Fibroblast of lung (primary cell): ENCODE data around the gene CCHCR1. TPM values are rescaled to one million over a fixed set of nuclear protein-coding genes. Genes with fewer than 3 reads are reported as not detected.

Source experiments
- DNase-seq, 2 donors: peaks; one replicate each; pipeline versions ENCODE4 v3.0.0 to v3.0.0-alpha.2; 2010; ENCODE audit warnings: low read depth in 2 of 2
- H2AFZ ChIP-seq: 2 replicates; pipeline ENCODE4 v1.5.1; 2012; ENCODE audit warnings: low read length, control low read depth, inconsistent platforms
- H3K27ac ChIP-seq: 2 replicates; pipeline ENCODE4 v1.5.1; 2011; ENCODE audit warnings: low read length, control low read depth; ENCODE audit not compliant: insufficient read depth
- H3K27me3 ChIP-seq: 2 replicates; pipeline ENCODE4 v1.5.1; 2011; ENCODE audit warnings: mild to moderate bottlenecking, low read length; ENCODE audit not compliant: control insufficient read depth, insufficient read depth
- H3K36me3 ChIP-seq: 2 replicates; pipeline ENCODE4 v1.5.1; 2011; ENCODE audit warnings: low read length; ENCODE audit not compliant: control insufficient read depth, insufficient read depth
- H3K4me1 ChIP-seq: 2 replicates; pipeline ENCODE4 v1.5.1; 2011; ENCODE audit warnings: low read length; ENCODE audit not compliant: control insufficient read depth, insufficient read depth; ENCODE audit errors: extremely low read depth
- H3K4me2 ChIP-seq: 2 replicates; pipeline ENCODE4 v1.5.1; 2011; ENCODE audit warnings: low read length, control low read depth; ENCODE audit not compliant: insufficient read depth; ENCODE audit errors: extremely low read depth
- H3K4me3 ChIP-seq, 4 experiments: fragments of 200-600 bp in 1 of 4; sonication (generic) in 1 of 4; replicated peaks in 1 of 4; 2 replicates each; pipeline ENCODE4 v1.5.1; 2011 to 2016; ENCODE audit warnings: low read length in 4 of 4, low read depth in 3 of 4, mild to moderate bottlenecking in 3 of 4, control low read depth in 2 of 4, inconsistent platforms in 1 of 4, mixed read lengths in 1 of 4; ENCODE audit not compliant: insufficient read depth in 1 of 4; ENCODE audit errors: control extremely low read depth in 1 of 4
- H3K79me2 ChIP-seq: 2 replicates; pipeline ENCODE4 v1.5.1; 2012; ENCODE audit warnings: mild to moderate bottlenecking, low read length, inconsistent platforms; ENCODE audit not compliant: control insufficient read depth, insufficient read depth
- H3K9ac ChIP-seq: 2 replicates; pipeline ENCODE4 v1.5.1; 2011; ENCODE audit warnings: mild to moderate bottlenecking, low read length, control low read depth; ENCODE audit not compliant: insufficient read depth
- H3K9me3 ChIP-seq: 2 replicates; pipeline ENCODE4 v1.5.1; 2012; ENCODE audit warnings: low read depth, low read length; ENCODE audit not compliant: control insufficient read depth, insufficient read depth
- H4K20me1 ChIP-seq: 2 replicates; pipeline ENCODE4 v1.5.1; 2011; ENCODE audit warnings: low read length; ENCODE audit not compliant: control insufficient read depth, insufficient read depth; ENCODE audit errors: extremely low read depth
- EZH2 ChIP-seq: IDR thresholded peaks from 2 replicates; pipeline ENCODE4 v1.5.1; 2012; ENCODE audit warnings: low read length, control low read depth, mild to moderate bottlenecking; ENCODE audit errors: missing control alignments
- polyA plus RNA-seq, 2 donors: library from polyadenylated mRNA; depleted of rRNA in 1 of 2; stranded (reverse) in 1 of 2; unstranded in 1 of 2; fragments of >200 nt; gene quantifications; 2 replicates each; pipeline ENCODE4 v1.2.1, GENCODE V29; 2011 to 2012; ENCODE audit warnings: missing spikeins in 1 of 2
- total RNA-seq: library from RNA; depleted of rRNA; stranded (reverse); fragments of >200 nt; gene quantifications from 2 replicates; pipeline ENCODE4 v1.2.1, GENCODE V29; 2014
- TF ChIP-seq, protein P1 (sequence below), 2 donors: IDR thresholded peaks in 1 of 2; conservative IDR thresholded peaks in 1 of 2; 1 replicate in 1 of 2; 2 replicates in 1 of 2; pipeline ENCODE4 v1.5.1; 2011 to 2012; ENCODE audit warnings: low read length in 2 of 2, control low read depth in 1 of 2, inconsistent platforms in 1 of 2, low read depth in 1 of 2, mild to moderate bottlenecking in 1 of 2

Gene CCHCR1
- total and polyA plus RNA-seq, 2 donors (not counting 1 experiment from before 2014, with no cell fraction given) = 7.4 to 19.3 TPM

DNA sequence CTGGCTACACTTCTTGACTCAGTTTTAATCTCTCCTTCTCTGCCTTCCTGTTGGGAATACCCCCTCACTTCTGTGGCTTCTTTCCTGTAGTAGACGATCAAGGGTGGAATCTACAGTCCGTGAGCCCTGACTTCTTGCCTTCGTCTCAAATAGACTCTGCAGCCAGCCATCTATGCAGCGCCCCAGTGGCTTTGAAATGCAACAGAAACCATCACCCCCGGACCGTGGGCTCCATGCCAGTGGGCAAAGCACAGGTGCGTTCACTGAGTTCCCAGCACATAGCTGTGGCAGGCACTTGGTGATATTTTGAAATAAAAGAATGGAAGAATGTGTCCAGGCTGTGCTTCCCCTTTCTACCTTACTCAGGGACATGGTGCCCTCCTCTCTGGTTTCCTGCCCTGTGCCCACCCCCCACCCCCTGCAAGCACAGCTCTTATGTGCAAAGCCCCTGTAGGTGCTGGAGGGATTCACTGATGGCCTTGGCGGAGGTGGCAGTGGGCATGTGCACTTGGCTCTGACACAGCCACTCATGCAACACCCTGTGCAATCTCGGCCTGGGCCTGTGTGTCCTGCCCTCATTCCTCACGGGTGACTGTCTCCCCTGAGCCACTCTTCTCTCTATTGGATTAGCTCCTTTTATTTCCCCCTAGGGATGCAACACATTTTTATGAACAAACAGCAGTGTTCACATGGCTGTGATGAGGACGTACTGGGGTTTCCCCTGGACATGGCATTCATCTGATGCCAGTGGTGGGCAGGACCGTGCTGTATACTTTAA, 31.8 kb downstream of the CCHCR1 start:
- H3K4me3 ChIP-seq = no peak overlapping the region
- DNase-seq = peak in 1 of 2 donors; percentile 45
- peaks cover 13% of the 10 kb centered on the region for H3K4me1 ChIP-seq
- no peak overlapping the region for H3K27ac ChIP-seq
- H3K4me2 ChIP-seq = no peak overlapping the region
- H3K9ac ChIP-seq = no peak overlapping the region
- H3K79me2 ChIP-seq = no peaks in the 10 kb centered on the region
- H3K27me3 ChIP-seq = peaks cover 9% of the 10 kb centered on the region
- no peaks in the 10 kb centered on the region for H4K20me1 ChIP-seq
- no peak overlapping the region for H2AFZ ChIP-seq
- TF ChIP-seq, protein P1, sequence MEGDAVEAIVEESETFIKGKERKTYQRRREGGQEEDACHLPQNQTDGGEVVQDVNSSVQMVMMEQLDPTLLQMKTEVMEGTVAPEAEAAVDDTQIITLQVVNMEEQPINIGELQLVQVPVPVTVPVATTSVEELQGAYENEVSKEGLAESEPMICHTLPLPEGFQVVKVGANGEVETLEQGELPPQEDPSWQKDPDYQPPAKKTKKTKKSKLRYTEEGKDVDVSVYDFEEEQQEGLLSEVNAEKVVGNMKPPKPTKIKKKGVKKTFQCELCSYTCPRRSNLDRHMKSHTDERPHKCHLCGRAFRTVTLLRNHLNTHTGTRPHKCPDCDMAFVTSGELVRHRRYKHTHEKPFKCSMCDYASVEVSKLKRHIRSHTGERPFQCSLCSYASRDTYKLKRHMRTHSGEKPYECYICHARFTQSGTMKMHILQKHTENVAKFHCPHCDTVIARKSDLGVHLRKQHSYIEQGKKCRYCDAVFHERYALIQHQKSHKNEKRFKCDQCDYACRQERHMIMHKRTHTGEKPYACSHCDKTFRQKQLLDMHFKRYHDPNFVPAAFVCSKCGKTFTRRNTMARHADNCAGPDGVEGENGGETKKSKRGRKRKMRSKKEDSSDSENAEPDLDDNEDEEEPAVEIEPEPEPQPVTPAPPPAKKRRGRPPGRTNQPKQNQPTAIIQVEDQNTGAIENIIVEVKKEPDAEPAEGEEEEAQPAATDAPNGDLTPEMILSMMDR (conservative IDR thresholded peaks at IDR 0.05 in 1 of 2, IDR thresholded peaks at IDR 0.05 in 1 of 2; ENCODE audit: low read depth in 1 of 2, low read length in 2 of 2) = no peak
- no peak for TF ChIP-seq EZH2
- H3K9me3 ChIP-seq = no peaks in the 10 kb centered on the region
- no peaks in the 10 kb centered on the region for H3K36me3 ChIP-seq

DNA sequence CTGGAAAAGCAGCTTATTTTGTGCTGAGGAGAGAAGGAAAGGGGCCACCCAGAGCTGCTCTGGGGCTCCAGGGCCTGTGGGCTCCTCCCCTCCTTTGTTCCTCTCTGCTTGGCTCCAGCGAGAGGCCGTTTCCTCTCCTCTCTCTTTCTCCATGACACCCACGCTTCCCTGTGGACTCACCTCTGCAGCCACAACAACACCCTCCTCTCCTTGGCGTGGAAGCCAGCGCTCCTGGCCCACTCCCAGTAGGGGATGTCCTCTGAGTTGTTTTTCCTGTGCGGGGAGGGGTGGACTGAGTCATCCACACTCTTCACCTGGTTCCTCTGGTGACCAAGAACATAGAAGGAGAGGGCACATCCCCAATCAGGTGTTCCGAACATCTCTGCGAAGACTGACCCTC, 32.4 kb downstream of the CCHCR1 start:
- Histone ChIP-seq H3K79me2 (no peaks in the 10 kb centered on the region), H3K27me3 (peaks cover 9% of the 10 kb centered on the region), H3K36me3 (no peaks in the 10 kb centered on the region), H3K9ac (no peak overlapping the region), H3K4me1 (peaks cover 13% of the 10 kb centered on the region), H2AFZ (no peak overlapping the region), H3K9me3 (no peaks in the 10 kb centered on the region), H3K4me3 (no peak overlapping the region), H4K20me1 (no peaks in the 10 kb centered on the region), H3K27ac (no peak overlapping the region), H3K4me2 (no peak overlapping the region)
- peak in 1 of 2 donors; percentile 82 for DNase-seq
- TF ChIP-seq EZH2 = no peak
- TF ChIP-seq, protein P1 (conservative IDR thresholded peaks at IDR 0.05 in 1 of 2, IDR thresholded peaks at IDR 0.05 in 1 of 2; ENCODE audit: low read depth in 1 of 2, low read length in 2 of 2) = no peak

DNA sequence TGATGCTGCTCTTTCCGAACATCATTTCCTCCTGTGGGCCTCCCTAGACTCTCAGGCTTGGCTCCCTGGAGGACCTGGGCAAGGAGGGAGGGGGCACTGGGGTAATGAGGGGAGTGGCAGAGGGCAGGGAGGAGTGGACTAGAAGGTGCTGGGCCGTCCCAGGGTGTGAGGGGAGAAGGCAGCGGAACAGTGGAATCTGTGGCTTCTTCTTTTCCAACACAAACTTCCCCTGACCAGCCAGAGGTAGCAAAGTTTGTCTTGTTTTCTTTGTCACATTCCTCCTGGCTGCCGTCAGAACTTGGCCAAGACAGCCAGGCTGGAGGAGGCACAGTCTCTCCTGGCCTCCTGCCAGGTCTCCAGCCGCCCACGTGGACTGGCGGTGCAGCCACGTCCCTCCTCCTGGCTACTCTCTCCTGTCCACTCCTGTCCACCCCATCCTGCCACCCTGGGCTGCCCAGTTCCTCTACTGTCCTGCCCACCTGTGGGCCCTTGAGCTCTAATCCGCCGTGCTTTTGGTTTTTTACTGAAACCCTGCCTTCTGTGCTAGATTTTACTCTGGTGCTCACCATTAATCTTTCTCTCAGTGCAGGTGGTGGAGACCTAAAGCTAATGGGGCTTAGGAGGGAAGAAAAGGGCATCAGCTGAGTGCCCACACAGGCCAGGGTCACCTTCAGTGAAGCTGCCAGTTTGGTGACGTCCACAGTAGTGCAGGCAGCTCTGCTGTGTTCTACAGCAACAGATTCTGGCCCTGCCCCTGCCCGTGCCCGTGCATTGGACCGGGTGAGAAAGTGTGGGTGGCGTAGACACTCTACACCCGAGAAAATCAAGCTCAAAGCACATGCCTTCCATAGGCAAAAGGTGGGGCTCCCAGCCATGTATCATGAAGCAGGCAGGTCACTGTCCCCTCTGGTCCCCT, 34.6 kb downstream of the CCHCR1 start:
- no peaks in the 10 kb centered on the region for H3K36me3 ChIP-seq
- H3K4me3 ChIP-seq = peak overlapping the region in 1 of 4 experiments; percentile 14
- TF ChIP-seq, protein P1 (conservative IDR thresholded peaks at IDR 0.05 in 1 of 2, IDR thresholded peaks at IDR 0.05 in 1 of 2; ENCODE audit: low read depth in 1 of 2, low read length in 2 of 2) = no peak
- TF ChIP-seq EZH2 = no peak
- peaks cover 13% of the 10 kb centered on the region for H3K4me1 ChIP-seq
- peak overlapping the region; percentile 51 for H3K27ac ChIP-seq
- H2AFZ ChIP-seq = peak overlapping the region; percentile 46
- DNase-seq = peak; percentile 52 to 89
- H3K79me2 ChIP-seq = no peaks in the 10 kb centered on the region
- H3K9me3 ChIP-seq = no peaks in the 10 kb centered on the region
- H4K20me1 ChIP-seq = no peaks in the 10 kb centered on the region
- H3K4me2 ChIP-seq = peak overlapping the region; percentile 44
- H3K9ac ChIP-seq = peak overlapping the region; percentile 23
- H3K27me3 ChIP-seq = peaks cover 3% of the 10 kb centered on the region
